SK-N-SH (cell line): ENCODE data around the gene LIPG. TPM values are rescaled to one million over a fixed set of nuclear protein-coding genes. Genes with fewer than 3 reads are reported as not detected.

Experiments
- CTCF ChIA-PET: fragments of 300-600, 350-600 bp; formaldehyde crosslinking; extraction: SDS; loops from one replicate; lab custom pipeline; 2021; lab: Yijun Ruan, JAX
- POLR2A ChIA-PET: fragments of 350-600 bp; sonication (Branson Sonifier 250); formaldehyde crosslinking; extraction: SDS; loops from one replicate; lab custom pipeline; 2020; ENCODE audit warnings: antibody characterized with exemption, inconsistent platforms; lab: Yijun Ruan, JAX
- DNase-seq: peaks from one replicate; pipeline ENCODE4 v3.0.0; 2012
- H2AFZ ChIP-seq: fragments of 200-600 bp; sonication (generic); 2 replicates; pipeline ENCODE4 v1.8.1; 2016; ENCODE audit warnings: antibody characterized with exemption, mild to moderate bottlenecking, low read depth
- H3F3A ChIP-seq: fragments of 200-600 bp; sonication (generic); replicated peaks from 2 replicates; pipeline ENCODE3; 2016; ENCODE audit warnings: antibody characterized with exemption, mild to moderate bottlenecking; ENCODE audit not compliant: insufficient read depth
- H3K27ac ChIP-seq, 2 experiments: fragments of 200-500 bp in 1 of 2; fragments of 200-600 bp in 1 of 2; sonication (Bioruptor generic) in 1 of 2; sonication (generic), shearing (Covaris generic) in 1 of 2; 2 replicates each; pipeline versions ENCODE4 v1.5.1 to v1.6.1; 2014 to 2016; ENCODE audit warnings: low read depth in 2 of 2, inconsistent platforms in 1 of 2, low read length in 1 of 2, mild to moderate bottlenecking in 1 of 2, mixed read lengths in 1 of 2
- H3K27me3 ChIP-seq: fragments of 200-600 bp; sonication (generic), shearing (Covaris generic); 2 replicates; pipeline ENCODE4 v1.6.1; 2016; ENCODE audit warnings: mixed run types; ENCODE audit not compliant: insufficient read depth
- H3K36me3 ChIP-seq, 2 experiments: fragments of 200-500 bp in 1 of 2; fragments of 200-600 bp in 1 of 2; sonication (Bioruptor generic) in 1 of 2; sonication (generic) in 1 of 2; replicated peaks in 1 of 2; 2 replicates each; pipeline versions ENCODE3 to v1.5.1; 2014 to 2016; ENCODE audit warnings: low read length in 1 of 2, mild to moderate bottlenecking in 1 of 2; ENCODE audit not compliant: insufficient read depth in 2 of 2, control insufficient read depth in 1 of 2
- H3K4me1 ChIP-seq, 2 experiments: fragments of 200-500 bp in 1 of 2; fragments of 200-600 bp in 1 of 2; sonication (Bioruptor generic) in 1 of 2; sonication (generic), shearing (Covaris generic) in 1 of 2; 2 replicates each; pipeline versions ENCODE4 v1.5.1 to v1.6.1; 2014 to 2016; ENCODE audit warnings: low read depth in 1 of 2, low read length in 1 of 2, mixed run types in 1 of 2; ENCODE audit not compliant: insufficient read depth in 2 of 2, control insufficient read depth in 1 of 2
- H3K4me2 ChIP-seq: fragments of 200-600 bp; sonication (generic), shearing (Covaris generic); 2 replicates; pipeline ENCODE4 v1.6.1; 2017; ENCODE audit warnings: mixed run types
- H3K4me3 ChIP-seq, 2 experiments: fragments of 200-500 bp in 1 of 2; fragments of 200-600 bp in 1 of 2; sonication (Bioruptor generic) in 1 of 2; sonication (generic), shearing (Covaris generic) in 1 of 2; 2 replicates each; pipeline versions ENCODE4 v1.5.1 to v1.8.1; 2014 to 2016; ENCODE audit warnings: low read depth in 2 of 2, inconsistent platforms in 1 of 2, low read length in 1 of 2, mild to moderate bottlenecking in 1 of 2, mixed read lengths in 1 of 2, moderate library complexity in 1 of 2
- H3K79me2 ChIP-seq: fragments of 200-600 bp; sonication (generic); 2 replicates; pipeline ENCODE4 v1.8.1; 2017; ENCODE audit warnings: mild to moderate bottlenecking; ENCODE audit not compliant: insufficient read depth
- H3K9ac ChIP-seq: fragments of 200-600 bp; sonication (generic); 2 replicates; pipeline ENCODE4 v1.6.1; 2017; ENCODE audit warnings: mixed run types
- H3K9me2 ChIP-seq: fragments of 200-600 bp; sonication (generic); 2 replicates; pipeline ENCODE4 v1.6.1; 2017; ENCODE audit warnings: mixed run types
- H3K9me3 ChIP-seq: fragments of 200-600 bp; sonication (generic); 2 replicates; pipeline ENCODE4 v1.6.1; 2017; ENCODE audit warnings: mixed run types, mild to moderate bottlenecking, moderate library complexity
- H4K20me1 ChIP-seq: fragments of 200-600 bp; sonication (generic); 2 replicates; pipeline ENCODE4 v1.6.1; 2017; ENCODE audit warnings: mild to moderate bottlenecking, mixed run types; ENCODE audit not compliant: insufficient read depth
- ELF1 ChIP-seq: IDR thresholded peaks from 2 replicates; pipeline ENCODE4 v1.4.0; 2012
- EP300 ChIP-seq, 2 experiments: IDR thresholded peaks; 2 replicates each; pipeline versions ENCODE4 v1.4.0 to v1.6.1; 2012; ENCODE audit warnings: borderline replicate concordance in 1 of 2, low read depth in 1 of 2, low read length in 1 of 2
- EZH2phosphoT487 ChIP-seq: fragments of 200-600 bp; sonication (generic); IDR thresholded peaks from 2 replicates; pipeline ENCODE4 v1.6.1; 2017; ENCODE audit warnings: low read depth, mixed run types, mild to moderate bottlenecking, antibody characterized with exemption, moderate library complexity, borderline replicate concordance
- GABPA ChIP-seq: IDR thresholded peaks from 2 replicates; pipeline ENCODE4 v1.4.0; 2012; ENCODE audit warnings: low read depth, mild to moderate bottlenecking
- GATA2 ChIP-seq: sonication (generic); formaldehyde crosslinking; IDR thresholded peaks from 2 replicates; pipeline ENCODE4 v1.5.0; 2020; ENCODE audit warnings: mild to moderate bottlenecking, missing genetic modification reagents
- IRF3 ChIP-seq: fragments of 150-350 bp; IDR thresholded peaks from 2 replicates; pipeline ENCODE4 v1.6.1; 2016; ENCODE audit warnings: mild to moderate bottlenecking, low read depth, low read length
- MAX ChIP-seq: IDR thresholded peaks from 2 replicates; pipeline ENCODE4 v1.4.0; 2012; ENCODE audit warnings: low read depth
- MEF2A ChIP-seq: IDR thresholded peaks from 2 replicates; pipeline ENCODE4 v1.4.0; 2012; ENCODE audit warnings: low read depth, borderline replicate concordance
- POLR2AphosphoS5 ChIP-seq: IDR thresholded peaks from 2 replicates; pipeline ENCODE4 v1.6.1; 2012; ENCODE audit warnings: low read depth, low read length
- RAD21 ChIP-seq: IDR thresholded peaks from 2 replicates; pipeline ENCODE4 v1.6.1; 2012; ENCODE audit warnings: mild to moderate bottlenecking, low read length
- RCOR1 ChIP-seq: fragments of 150-350 bp; IDR thresholded peaks from 2 replicates; pipeline ENCODE4 v1.6.1; 2017; ENCODE audit warnings: antibody characterized with exemption, low read length
- REST ChIP-seq: IDR thresholded peaks from 2 replicates; pipeline ENCODE4 v1.6.1; 2012; ENCODE audit warnings: mild to moderate bottlenecking, low read depth, low read length, moderate library complexity
- RXRA ChIP-seq: IDR thresholded peaks from 2 replicates; pipeline ENCODE4 v1.4.0; 2012; ENCODE audit warnings: low read depth, mild to moderate bottlenecking, borderline replicate concordance
- SMC3 ChIP-seq: IDR thresholded peaks from 2 replicates; pipeline ENCODE4 v1.6.1; 2012; ENCODE audit warnings: low read depth, low read length, improper control_type of control experiment
- TAF1 ChIP-seq: IDR thresholded peaks from 2 replicates; pipeline ENCODE4 v1.6.1; 2012; ENCODE audit warnings: low read depth, mild to moderate bottlenecking, low read length, moderate library complexity, borderline replicate concordance
- TCF12 ChIP-seq: IDR thresholded peaks from 2 replicates; pipeline ENCODE4 v1.4.0; 2012
- USF1 ChIP-seq: IDR thresholded peaks from 2 replicates; pipeline ENCODE4 v1.4.0; 2012; ENCODE audit warnings: low read depth, borderline replicate concordance
- USF2 ChIP-seq: fragments of 150-350 bp; IDR thresholded peaks from 2 replicates; pipeline ENCODE4 v1.6.1; 2017; ENCODE audit warnings: antibody characterized with exemption, low read length, low read depth, borderline replicate concordance
- YY1 ChIP-seq: IDR thresholded peaks from 2 replicates; pipeline ENCODE4 v1.4.0; 2012; ENCODE audit warnings: low read depth, mild to moderate bottlenecking
- WGBS: methylation state at CpG from one replicate; pipeline ENCODE4 v1.1.6; 2017; ENCODE audit warnings: low lambda C conversion rate; 5-methylcytosine and 5-hydroxymethylcytosine counted together
- polyA plus RNA-seq, 3 experiments: library from polyadenylated mRNA; depleted of rRNA; stranded (reverse); fragments of >200 nt; gene quantifications; 2 replicates each; pipeline ENCODE4 v1.2.3, GENCODE V29; 2012

The LIPG gene
- polyA plus RNA-seq, 1 of the 3 experiments (the other 2 are of a cell fraction) = 3.2 TPM

GRCh38 chr18:49618742-49619681 lies 57.2 kb downstream of the LIPG start:
- POLR2A ChIA-PET = no interaction called here
- Histone ChIP-seq H2AFZ (no peak overlapping the region), H3K27me3 (no peaks in the 10 kb centered on the region), H3K9me3 (no peaks in the 10 kb centered on the region), H3K4me2 (no peak overlapping the region), H3K36me3 (no peaks in the 10 kb centered on the region), H4K20me1 (no peaks in the 10 kb centered on the region), H3F3A (no peaks in the 10 kb centered on the region), H3K79me2 (no peaks in the 10 kb centered on the region), H3K9ac (no peak overlapping the region), H3K4me1 (no peaks in the 10 kb centered on the region; a peak in 2 of 4 replicates), H3K27ac (no peak overlapping the region), H3K9me2 (no peaks in the 10 kb centered on the region), H3K4me3 (no peak overlapping the region)
- CTCF ChIA-PET = interaction anchor here (0.7 to 1.3 kb wide), 3 partner anchors 14 to 60 kb away, joined by 3 to 4 read pairs (median 3); no protein-coding TSS in a partner anchor
- whole genome bisulfite sequencing = 71% methylated on average over 11 of the region's 11 CpGs
- TF ChIP-seq ELF1 (no peak), IRF3 (no peak), RAD21 (no peak), MEF2A (no peak), RXRA (no peak), MAX (no peak), RCOR1 (no peak), GATA2 (CRISPR knock-in tag) (no peak), TCF12 (no peak), USF2 (no peak)
- no peak for DNase-seq

GRCh38 chr18:49619801-49620200 lies 57.9 kb downstream of the LIPG start:
- Histone ChIP-seq H3K4me3 (no peak overlapping the region), H3K27ac (no peak overlapping the region), H3K9ac (no peak overlapping the region), H3K4me1 (peaks cover 0 to under 1% of the 10 kb centered on the region in 2 experiments; a peak in 2 of 4 replicates), H3K27me3 (no peaks in the 10 kb centered on the region), H2AFZ (no peak overlapping the region), H3K9me2 (no peaks in the 10 kb centered on the region), H3K79me2 (no peaks in the 10 kb centered on the region), H3K36me3 (no peaks in the 10 kb centered on the region), H4K20me1 (no peaks in the 10 kb centered on the region), H3F3A (no peaks in the 10 kb centered on the region), H3K9me3 (no peaks in the 10 kb centered on the region), H3K4me2 (no peak overlapping the region)
- no peak for TF ChIP-seq EP300 (IDR thresholded peaks at IDR 0.05; ENCODE audit: borderline replicate concordance in 1 of 2, low read depth in 1 of 2, low read length in 1 of 2)
- TF ChIP-seq RXRA = no peak
- no peak for TF ChIP-seq POLR2AphosphoS5
- no peak for TF ChIP-seq SMC3
- TF ChIP-seq YY1 = no peak
- TF ChIP-seq USF1 = no peak
- TF ChIP-seq TAF1 = no peak
- TF ChIP-seq RCOR1 = no peak
- no peak for TF ChIP-seq GABPA
- no peak for TF ChIP-seq REST
- no peak for TF ChIP-seq EZH2phosphoT487
- ChIA-PET POLR2A (no interaction called here), CTCF (interaction anchor here (0.9 kb wide), 1 partner anchor 61 kb away, joined by 3 read pairs; no protein-coding TSS in a partner anchor)
- 81% methylated on average over 7 of the region's 7 CpGs for WGBS
- no peak for DNase-seq
